Occipital lobe (tissue), 3 donors: Measurements from ENCODE around the gene SMARCB1. TPM values are rescaled to one million over a fixed set of nuclear protein-coding genes. Genes with fewer than 3 reads are reported as not detected.

ENCODE experiments used
- DNase-seq: peaks from one replicate; lab custom pipeline; 2025; lab: John Stamatoyannopoulos, UW
- small RNA-seq: library from RNA; depleted of rRNA; stranded (forward); fragments of <200 nt; gene quantifications from one replicate; pipeline ENCODE3, GENCODE V24; 2014
- total RNA-seq: library from RNA; depleted of rRNA; stranded (reverse); fragments of >200 nt; gene quantifications from one replicate; pipeline ENCODE4 v1.2.3, GENCODE V29; 2014

Gene SMARCB1
- total RNA-seq, 1 donor from 2014 or later: 19.7 TPM

DNA sequence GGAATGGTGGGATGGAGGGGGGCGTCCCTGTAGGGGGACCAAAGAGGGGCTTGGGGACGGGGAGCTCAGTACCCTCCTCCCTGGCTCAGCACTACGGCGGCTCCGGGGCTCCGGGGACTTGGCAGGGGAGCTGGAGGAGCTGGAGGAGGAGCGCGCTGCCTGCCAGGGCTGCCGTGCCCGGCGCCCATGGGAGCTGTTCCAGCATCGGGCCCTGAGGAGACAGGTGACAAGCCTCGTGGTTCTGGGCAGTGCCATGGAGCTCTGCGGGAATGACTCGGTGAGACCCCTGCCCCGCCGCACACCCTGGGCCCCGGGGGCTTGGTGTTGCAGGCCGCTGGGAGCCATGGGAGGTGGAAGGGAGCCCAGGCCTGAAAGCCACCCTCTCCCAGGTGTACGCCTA, 95.6 kb downstream of the SMARCB1 start:
- DNase-seq: no peak

DNA sequence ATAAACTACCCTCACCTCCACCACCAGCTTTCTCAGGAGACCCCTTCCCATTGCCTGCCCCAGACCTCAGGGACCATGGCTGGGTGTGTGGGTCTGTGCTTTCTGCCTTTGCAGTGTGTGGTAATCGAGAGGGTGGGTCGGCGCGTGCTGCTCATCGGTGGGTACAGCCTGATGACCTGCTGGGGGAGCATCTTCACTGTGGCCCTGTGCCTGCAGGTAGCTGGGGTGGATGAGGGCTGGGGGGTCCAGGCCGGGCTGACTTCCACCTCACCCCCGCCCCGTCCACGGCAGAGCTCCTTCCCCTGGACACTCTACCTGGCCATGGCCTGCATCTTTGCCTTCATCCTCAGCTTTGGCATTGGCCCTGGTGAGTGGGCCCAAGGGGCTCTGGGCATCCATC, 96.9 kb downstream of the SMARCB1 start:
- no peak for DNase-seq

DNA sequence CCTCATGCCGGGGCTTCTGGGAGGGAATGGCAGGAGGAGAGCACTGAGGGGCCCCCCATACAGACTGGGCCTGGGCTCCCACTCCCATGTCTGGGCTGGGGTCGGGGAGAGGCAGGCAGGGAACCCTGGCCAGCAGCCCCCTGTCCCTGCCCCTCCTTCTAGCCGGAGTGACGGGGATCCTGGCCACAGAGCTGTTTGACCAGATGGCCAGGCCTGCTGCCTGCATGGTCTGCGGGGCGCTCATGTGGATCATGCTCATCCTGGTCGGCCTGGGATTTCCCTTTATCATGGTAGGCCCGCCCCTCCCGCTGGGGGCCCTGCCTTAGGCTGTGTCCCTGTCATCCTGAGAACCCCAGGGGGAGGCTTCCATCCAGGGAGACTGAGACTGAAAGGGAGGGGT, 97.4 kb downstream of the SMARCB1 start:
- DNase-seq: no peak

Small RNAs within 50 kb of the gene (small RNA-seq; reads per million reads assigned to genes)
- gene RN7SL268P: not detected

Other genes starting within 250 kb of the SMARCB1 start
- gene IGLL1, start 206.7 kb upstream of the SMARCB1 start, total RNA-seq: not detected
- gene DRICH1, start 154.6 kb upstream of the SMARCB1 start, total RNA-seq: 0.31 TPM
- gene RGL4, start 96.0 kb upstream of the SMARCB1 start, total RNA-seq: not detected
- gene ZNF70, start 35.9 kb upstream of the SMARCB1 start, total RNA-seq: 4.1 TPM
- not detected for gene VPREB3, start 32.5 kb upstream of the SMARCB1 start, total RNA-seq
- gene C22orf15, start 24.0 kb upstream of the SMARCB1 start, total RNA-seq: not detected
- 3.4 TPM for gene CHCHD10, start 19.0 kb upstream of the SMARCB1 start, total RNA-seq
- gene MMP11, start 14.1 kb upstream of the SMARCB1 start, total RNA-seq: 14.8 TPM
- gene DERL3, start 52.0 kb downstream of the SMARCB1 start, total RNA-seq: 0.62 TPM
- gene SLC2A11, start 70.9 kb downstream of the SMARCB1 start, total RNA-seq: 8.4 TPM
- gene MIF, start 107.4 kb downstream of the SMARCB1 start, total RNA-seq: 85.2 TPM
- 4.1 TPM for gene GSTT2B, start 174.2 kb downstream of the SMARCB1 start, total RNA-seq
- gene DDTL, start 179.9 kb downstream of the SMARCB1 start, total RNA-seq: 3.1 TPM
- 68.6 TPM for gene DDT, start 187.5 kb downstream of the SMARCB1 start, total RNA-seq
- not detected for gene GSTT2, start 193.2 kb downstream of the SMARCB1 start, total RNA-seq
- gene GSTT4, start 218.5 kb downstream of the SMARCB1 start, total RNA-seq: not detected
- gene CABIN1, start 224.3 kb downstream of the SMARCB1 start, total RNA-seq: 39.6 TPM